ENCODE results near the gene AQP9.

The AQP9 gene

GRCh38 chr15:58139276-58139988, 1.3 kb downstream of the AQP9 start:
- peak overlapping the region in 1 of 7 experiments; percentile 4 for H3K4me3 ChIP-seq
- H3K27ac ChIP-seq: peak overlapping the region in 12 of 21 experiments; percentile 4 to 78 (median 36)

GRCh38 chr15:58139989-58140522, 1.9 kb downstream of the AQP9 start:
- Histone ChIP-seq H3K27ac (peak overlapping the region in 12 of 21 experiments; percentile 4 to 78 (median 28)), H3K4me3 (no peak overlapping the region)

GRCh38 chr15:58141894-58142293, 3.7 kb downstream of the AQP9 start:
- H3K27ac ChIP-seq: peak overlapping the region in 1 of 21 experiments; percentile 78
- no peak overlapping the region for H3K4me3 ChIP-seq

- H3K27ac ChIP-seq: peak overlapping the region in 1 of 21 experiments; percentile 26
- H3K4me3 ChIP-seq: no peak overlapping the region
These were observed 4.8 kb downstream of the AQP9 start for GRCh38 chr15:58142827-58143461.

GRCh38 chr15:58145606-58146005, 7.4 kb downstream of the AQP9 start:
- no peak overlapping the region for H3K4me3 ChIP-seq
- H3K27ac ChIP-seq: peak overlapping the region in 2 of 21 experiments; percentile 31 to 76

GRCh38 chr15:58146211-58146610, 8.0 kb downstream of the AQP9 start:
- Histone ChIP-seq H3K4me3 (no peak overlapping the region), H3K27ac (peak overlapping the region in 5 of 21 experiments; percentile 12 to 78 (median 69))

- peak overlapping the region in 5 of 21 experiments; percentile 10 to 78 (median 69) for H3K27ac ChIP-seq
These were observed 8.6 kb downstream of the AQP9 start for GRCh38 chr15:58146749-58147148.

GRCh38 chr15:58147171-58147611, 9.0 kb downstream of the AQP9 start:
- Histone ChIP-seq H3K4me3 (no peak overlapping the region), H3K27ac (peak overlapping the region in 6 of 21 experiments; percentile 10 to 78 (median 58))

More at GRCh38 chr15:58146749-58147148, 8.6 kb downstream of the AQP9 start:
- H3K4me3 ChIP-seq: no peak overlapping the region

GRCh38 chr15:58148120-58148519, 9.9 kb downstream of the AQP9 start:
- Histone ChIP-seq H3K4me3 (no peak overlapping the region), H3K27ac (peak overlapping the region in 1 of 21 experiments; percentile 78)

- H3K27ac ChIP-seq: no peak overlapping the region
- H3K4me3 ChIP-seq: no peak overlapping the region
These were observed 10.7 kb downstream of the AQP9 start for GRCh38 chr15:58148633-58149445.

- no peak overlapping the region for H3K4me3 ChIP-seq
- no peak overlapping the region for H3K27ac ChIP-seq
These were observed 16.6 kb downstream of the AQP9 start for GRCh38 chr15:58154769-58155168.

GRCh38 chr15:58159827-58160386, 21.7 kb downstream of the AQP9 start:
- Histone ChIP-seq H3K4me3 (no peak overlapping the region), H3K27ac (no peak overlapping the region)

- no peak overlapping the region for H3K27ac ChIP-seq
- H3K4me3 ChIP-seq: no peak overlapping the region
These were observed 23.3 kb downstream of the AQP9 start for GRCh38 chr15:58161436-58161930.

- Histone ChIP-seq H3K4me3 (no peak overlapping the region), H3K27ac (no peak overlapping the region)
These were observed 25.8 kb downstream of the AQP9 start for GRCh38 chr15:58163985-58164384.

- Histone ChIP-seq H3K27ac (no peak overlapping the region), H3K4me3 (no peak overlapping the region)
These were observed 26.7 kb downstream of the AQP9 start for GRCh38 chr15:58164926-58165325.

- Histone ChIP-seq H3K4me3 (no peak overlapping the region), H3K27ac (no peak overlapping the region)
These were observed 27.5 kb downstream of the AQP9 start for GRCh38 chr15:58165661-58166060.

GRCh38 chr15:58167095-58167691, 29.0 kb downstream of the AQP9 start:
- no peak overlapping the region for H3K4me3 ChIP-seq

GRCh38 chr15:58169934-58170333, 31.8 kb downstream of the AQP9 start:
- Histone ChIP-seq H3K27ac (no peak overlapping the region), H3K4me3 (no peak overlapping the region)

More at GRCh38 chr15:58167095-58167691, 29.0 kb downstream of the AQP9 start:
- no peak overlapping the region for H3K27ac ChIP-seq

- Histone ChIP-seq H3K4me3 (no peak overlapping the region), H3K27ac (no peak overlapping the region)
These were observed 33.4 kb downstream of the AQP9 start for GRCh38 chr15:58171476-58172061.

All from skin epidermis (tissue), 12 donors.